OCI-LY3 (cell line): ENCODE results near the gene PPFIA3.

Experiments used
- EZH2phosphoT487 ChIP-seq: fragments of 200-600 bp; shearing (Covaris generic); IDR thresholded peaks from 2 replicates; pipeline ENCODE4 v1.6.1; 2018; ENCODE audit warnings: antibody characterized with exemption, mixed run types, low read depth
- TF ChIP-seq, protein P1 (sequence below): fragments of 200-600, 300-600 bp; sonication (generic); IDR thresholded peaks from 2 replicates; pipeline ENCODE4 v1.5.1; 2014; ENCODE audit warnings: antibody characterized with exemption, low read length, low read depth

DNA sequence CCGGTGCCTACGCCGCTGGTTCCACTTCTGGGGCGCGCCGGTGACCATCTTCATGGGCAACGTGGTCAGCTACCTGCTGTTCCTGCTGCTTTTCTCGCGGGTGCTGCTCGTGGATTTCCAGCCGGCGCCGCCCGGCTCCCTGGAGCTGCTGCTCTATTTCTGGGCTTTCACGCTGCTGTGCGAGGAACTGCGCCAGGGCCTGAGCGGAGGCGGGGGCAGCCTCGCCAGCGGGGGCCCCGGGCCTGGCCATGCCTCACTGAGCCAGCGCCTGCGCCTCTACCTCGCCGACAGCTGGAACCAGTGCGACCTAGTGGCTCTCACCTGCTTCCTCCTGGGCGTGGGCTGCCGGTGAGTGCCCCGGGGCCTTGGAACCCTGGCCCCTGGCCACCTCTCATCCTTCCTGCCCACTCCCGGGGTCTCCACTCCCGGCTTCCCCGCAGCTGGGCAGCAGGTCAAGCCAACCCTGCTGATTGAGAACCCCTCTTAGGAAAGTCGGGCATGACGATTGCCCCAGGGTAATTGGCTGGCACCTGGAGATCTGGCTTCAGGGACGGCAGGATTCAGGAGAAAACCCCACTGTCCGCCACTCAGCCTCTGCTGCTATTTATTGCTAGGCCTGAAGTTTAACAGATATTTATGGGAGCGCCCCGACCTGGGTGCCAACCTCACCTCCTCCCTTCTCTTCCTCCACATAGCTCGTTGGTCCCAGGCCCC lies 77.3 kb downstream of the PPFIA3 start:
- TF ChIP-seq, protein P1, sequence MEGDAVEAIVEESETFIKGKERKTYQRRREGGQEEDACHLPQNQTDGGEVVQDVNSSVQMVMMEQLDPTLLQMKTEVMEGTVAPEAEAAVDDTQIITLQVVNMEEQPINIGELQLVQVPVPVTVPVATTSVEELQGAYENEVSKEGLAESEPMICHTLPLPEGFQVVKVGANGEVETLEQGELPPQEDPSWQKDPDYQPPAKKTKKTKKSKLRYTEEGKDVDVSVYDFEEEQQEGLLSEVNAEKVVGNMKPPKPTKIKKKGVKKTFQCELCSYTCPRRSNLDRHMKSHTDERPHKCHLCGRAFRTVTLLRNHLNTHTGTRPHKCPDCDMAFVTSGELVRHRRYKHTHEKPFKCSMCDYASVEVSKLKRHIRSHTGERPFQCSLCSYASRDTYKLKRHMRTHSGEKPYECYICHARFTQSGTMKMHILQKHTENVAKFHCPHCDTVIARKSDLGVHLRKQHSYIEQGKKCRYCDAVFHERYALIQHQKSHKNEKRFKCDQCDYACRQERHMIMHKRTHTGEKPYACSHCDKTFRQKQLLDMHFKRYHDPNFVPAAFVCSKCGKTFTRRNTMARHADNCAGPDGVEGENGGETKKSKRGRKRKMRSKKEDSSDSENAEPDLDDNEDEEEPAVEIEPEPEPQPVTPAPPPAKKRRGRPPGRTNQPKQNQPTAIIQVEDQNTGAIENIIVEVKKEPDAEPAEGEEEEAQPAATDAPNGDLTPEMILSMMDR, result no peak
- TF ChIP-seq EZH2phosphoT487, result no peak
